Measurements from ENCODE around the gene PTP4A1. TPM values are rescaled to one million over a fixed set of nuclear protein-coding genes. Genes with fewer than 3 reads are reported as not detected.

The PTP4A1 gene
- polyA plus RNA-seq, 1 of the 3 experiments (the other 2 are of a cell fraction), result 12.5 TPM

- ChIA-PET CTCF (no interaction called here), POLR2A (no interaction called here)
- H3K4me3 ChIP-seq (ENCODE audit: low read depth in 2 of 2, low read length in 1 of 2), result no peak overlapping the region
- H3K27me3 ChIP-seq (ENCODE audit: insufficient read depth), result no peaks in the 10 kb centered on the region
- no peak for DNase-seq
- no peak overlapping the region for H2AFZ ChIP-seq (ENCODE audit: low read depth)
- peaks cover 37% of the 10 kb centered on the region for H3K79me2 ChIP-seq (ENCODE audit: insufficient read depth)
- H3K4me1 ChIP-seq (ENCODE audit: control insufficient read depth in 1 of 2, insufficient read depth in 2 of 2, low read depth in 1 of 2, low read length in 1 of 2), result no peaks in the 10 kb centered on the region; a peak in 3 of 4 replicates
- H3K9me2 ChIP-seq, result no peaks in the 10 kb centered on the region
- no peak overlapping the region for H3K27ac ChIP-seq (ENCODE audit: low read depth in 2 of 2, low read length in 1 of 2)
- H3F3A ChIP-seq (replicated peaks; ENCODE audit: insufficient read depth), result peaks cover 35% of the 10 kb centered on the region
- no peak for TF ChIP-seq NRF1 (IDR thresholded peaks at IDR 0.05; ENCODE audit: low read depth, low read length)
- TF ChIP-seq JUND (IDR thresholded peaks at IDR 0.05), result no peak
- TF ChIP-seq, protein P1, sequence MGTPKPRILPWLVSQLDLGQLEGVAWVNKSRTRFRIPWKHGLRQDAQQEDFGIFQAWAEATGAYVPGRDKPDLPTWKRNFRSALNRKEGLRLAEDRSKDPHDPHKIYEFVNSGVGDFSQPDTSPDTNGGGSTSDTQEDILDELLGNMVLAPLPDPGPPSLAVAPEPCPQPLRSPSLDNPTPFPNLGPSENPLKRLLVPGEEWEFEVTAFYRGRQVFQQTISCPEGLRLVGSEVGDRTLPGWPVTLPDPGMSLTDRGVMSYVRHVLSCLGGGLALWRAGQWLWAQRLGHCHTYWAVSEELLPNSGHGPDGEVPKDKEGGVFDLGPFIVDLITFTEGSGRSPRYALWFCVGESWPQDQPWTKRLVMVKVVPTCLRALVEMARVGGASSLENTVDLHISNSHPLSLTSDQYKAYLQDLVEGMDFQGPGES (IDR thresholded peaks at IDR 0.05; ENCODE audit: low read depth, low read length), result no peak
- no peak for TF ChIP-seq TAF1 (IDR thresholded peaks at IDR 0.05; ENCODE audit: borderline replicate concordance, low read depth, low read length)
- no peak for TF ChIP-seq ELF1 (IDR thresholded peaks at IDR 0.05)
- no peak for TF ChIP-seq MXI1 (IDR thresholded peaks at IDR 0.05; ENCODE audit: low read depth, low read length)
- TF ChIP-seq SMC3 (IDR thresholded peaks at IDR 0.05; ENCODE audit: low read depth, low read length), result no peak
- no peaks in the 10 kb centered on the region for H3K9me3 ChIP-seq
- peaks cover 71 to 79% of the 10 kb centered on the region in 2 experiments for H3K36me3 ChIP-seq (replicated peaks in 1 of 2; ENCODE audit: control insufficient read depth in 1 of 2, insufficient read depth in 2 of 2, low read length in 1 of 2)
- no peak overlapping the region for H3K9ac ChIP-seq
- 88% methylated on average over 3 of the region's 3 CpGs for WGBS (ENCODE audit: low lambda C conversion rate)
- H3K4me2 ChIP-seq, result no peak overlapping the region
- H4K20me1 ChIP-seq (ENCODE audit: insufficient read depth), result peaks cover 23% of the 10 kb centered on the region
These were observed 8.4 kb downstream of the PTP4A1 start for GRCh38 chr6:63580704-63580961.

DNA sequence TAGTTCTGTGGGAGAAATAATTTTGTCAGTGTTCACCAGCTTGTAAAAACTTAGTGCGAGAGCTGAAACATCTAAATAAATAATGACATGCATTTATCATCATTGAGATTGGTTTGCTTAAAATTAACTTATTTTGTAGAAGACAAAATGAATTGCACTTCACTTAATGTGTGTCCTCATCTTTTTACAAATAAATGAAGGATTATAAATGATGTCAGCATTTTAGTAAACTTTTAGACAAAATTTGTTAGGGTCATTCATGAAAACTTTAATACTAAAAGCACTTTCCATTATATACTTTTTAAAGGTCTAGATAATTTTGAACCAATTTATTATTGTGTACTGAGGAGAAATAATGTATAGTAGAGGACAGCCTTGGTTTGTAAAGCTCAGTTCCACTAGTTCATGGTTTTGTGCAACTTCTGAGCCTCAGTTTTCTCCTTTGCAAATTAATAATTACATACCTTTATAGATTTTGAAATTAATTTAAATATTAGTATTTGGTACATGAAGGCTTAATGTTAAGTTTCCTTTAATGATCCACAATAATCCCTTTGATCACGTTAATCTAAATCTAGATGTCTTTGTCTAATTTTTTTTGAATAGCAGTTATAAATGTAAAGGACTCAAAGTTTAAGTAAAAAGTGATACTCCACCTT, 9.2 kb downstream of the PTP4A1 start:
- H3K36me3 ChIP-seq (replicated peaks in 1 of 2; ENCODE audit: control insufficient read depth in 1 of 2, insufficient read depth in 2 of 2, low read length in 1 of 2), result peaks cover 68 to 73% of the 10 kb centered on the region in 2 experiments
- H2AFZ ChIP-seq (ENCODE audit: low read depth), result no peak overlapping the region
- no peak overlapping the region for H3K4me2 ChIP-seq
- no peak overlapping the region for H3K27ac ChIP-seq (ENCODE audit: low read depth in 2 of 2, low read length in 1 of 2)
- peaks cover 42% of the 10 kb centered on the region for H3F3A ChIP-seq (replicated peaks; ENCODE audit: insufficient read depth)
- H3K27me3 ChIP-seq (ENCODE audit: insufficient read depth), result no peaks in the 10 kb centered on the region
- peaks cover 16% of the 10 kb centered on the region for H4K20me1 ChIP-seq (ENCODE audit: insufficient read depth)
- POLR2A ChIA-PET, result no interaction called here
- CTCF ChIA-PET, result no interaction called here
- no peak for DNase-seq
- no peaks in the 10 kb centered on the region for H3K9me2 ChIP-seq
- H3K4me3 ChIP-seq (ENCODE audit: low read depth in 2 of 2, low read length in 1 of 2), result no peak overlapping the region
- no peaks in the 10 kb centered on the region for H3K9me3 ChIP-seq
- H3K4me1 ChIP-seq (ENCODE audit: control insufficient read depth in 1 of 2, insufficient read depth in 2 of 2, low read depth in 1 of 2, low read length in 1 of 2), result no peaks in the 10 kb centered on the region; a peak in 1 of 4 replicates
- no peak overlapping the region for H3K9ac ChIP-seq
- peaks cover 28% of the 10 kb centered on the region for H3K79me2 ChIP-seq (ENCODE audit: insufficient read depth)
- 97% methylated on average over 2 of the region's 2 CpGs for WGBS (ENCODE audit: low lambda C conversion rate)
- TF ChIP-seq, protein P2, sequence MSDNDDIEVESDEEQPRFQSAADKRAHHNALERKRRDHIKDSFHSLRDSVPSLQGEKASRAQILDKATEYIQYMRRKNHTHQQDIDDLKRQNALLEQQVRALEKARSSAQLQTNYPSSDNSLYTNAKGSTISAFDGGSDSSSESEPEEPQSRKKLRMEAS (IDR thresholded peaks at IDR 0.05; ENCODE audit: low read depth), result no peak
- TF ChIP-seq PBX3 (IDR thresholded peaks at IDR 0.05), result no peak
- TF ChIP-seq GABPA (IDR thresholded peaks at IDR 0.05; ENCODE audit: low read depth), result no peak
- no peak for TF ChIP-seq FOSL2 (IDR thresholded peaks at IDR 0.05; ENCODE audit: borderline replicate concordance, low read depth)
- no peak for TF ChIP-seq MXI1 (IDR thresholded peaks at IDR 0.05; ENCODE audit: low read depth, low read length)
- TF ChIP-seq USF1 (IDR thresholded peaks at IDR 0.05; ENCODE audit: borderline replicate concordance, low read depth), result no peak
- TF ChIP-seq JUND (IDR thresholded peaks at IDR 0.05), result no peak
- no peak for TF ChIP-seq CHD2 (IDR thresholded peaks at IDR 0.05; ENCODE audit: low read length, partially characterized antibody)
- TF ChIP-seq, protein P3, sequence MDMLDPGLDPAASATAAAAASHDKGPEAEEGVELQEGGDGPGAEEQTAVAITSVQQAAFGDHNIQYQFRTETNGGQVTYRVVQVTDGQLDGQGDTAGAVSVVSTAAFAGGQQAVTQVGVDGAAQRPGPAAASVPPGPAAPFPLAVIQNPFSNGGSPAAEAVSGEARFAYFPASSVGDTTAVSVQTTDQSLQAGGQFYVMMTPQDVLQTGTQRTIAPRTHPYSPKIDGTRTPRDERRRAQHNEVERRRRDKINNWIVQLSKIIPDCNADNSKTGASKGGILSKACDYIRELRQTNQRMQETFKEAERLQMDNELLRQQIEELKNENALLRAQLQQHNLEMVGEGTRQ (IDR thresholded peaks at IDR 0.05; ENCODE audit: borderline replicate concordance, low read depth, low read length), result no peak
- no peak for TF ChIP-seq MEF2A (IDR thresholded peaks at IDR 0.05; ENCODE audit: borderline replicate concordance, low read depth)
- no peak for TF ChIP-seq RFX5 (IDR thresholded peaks at IDR 0.05; ENCODE audit: low read length)
- no peak for TF ChIP-seq EP300 (IDR thresholded peaks at IDR 0.05; ENCODE audit: borderline replicate concordance in 1 of 2, low read depth in 1 of 2, low read length in 1 of 2)
- no peak for TF ChIP-seq SMC3 (IDR thresholded peaks at IDR 0.05; ENCODE audit: low read depth, low read length)
- TF ChIP-seq POLR2AphosphoS5 (IDR thresholded peaks at IDR 0.05; ENCODE audit: low read depth, low read length), result no peak
- TF ChIP-seq FOXM1 (IDR thresholded peaks at IDR 0.05; ENCODE audit: low read depth), result no peak
- no peak for TF ChIP-seq REST (IDR thresholded peaks at IDR 0.05; ENCODE audit: low read depth, low read length)
- no peak for TF ChIP-seq GATA2 (CRISPR knock-in tag; IDR thresholded peaks at IDR 0.05)

Data from SK-N-SH (cell line).